Loucy (cell line): ENCODE results near the gene KLHDC2.
A peak's percentile ranks its signal among the peaks of the same experiment; 100 is the strongest.

ENCODE experiments used
- EZH2phosphoT487 ChIP-seq: fragments of 200-600 bp; IDR thresholded peaks from 2 replicates; pipeline ENCODE4 v1.6.1; 2018; ENCODE audit warnings: antibody characterized with exemption, mild to moderate bottlenecking, moderate library complexity, borderline replicate concordance
- TF ChIP-seq, protein P1 (sequence below): fragments of 200-600 bp; sonication (generic); conservative IDR thresholded peaks from 2 replicates; pipeline ENCODE4 v1.5.1; 2014; ENCODE audit warnings: mild to moderate bottlenecking, antibody characterized with exemption, low read length

DNA sequence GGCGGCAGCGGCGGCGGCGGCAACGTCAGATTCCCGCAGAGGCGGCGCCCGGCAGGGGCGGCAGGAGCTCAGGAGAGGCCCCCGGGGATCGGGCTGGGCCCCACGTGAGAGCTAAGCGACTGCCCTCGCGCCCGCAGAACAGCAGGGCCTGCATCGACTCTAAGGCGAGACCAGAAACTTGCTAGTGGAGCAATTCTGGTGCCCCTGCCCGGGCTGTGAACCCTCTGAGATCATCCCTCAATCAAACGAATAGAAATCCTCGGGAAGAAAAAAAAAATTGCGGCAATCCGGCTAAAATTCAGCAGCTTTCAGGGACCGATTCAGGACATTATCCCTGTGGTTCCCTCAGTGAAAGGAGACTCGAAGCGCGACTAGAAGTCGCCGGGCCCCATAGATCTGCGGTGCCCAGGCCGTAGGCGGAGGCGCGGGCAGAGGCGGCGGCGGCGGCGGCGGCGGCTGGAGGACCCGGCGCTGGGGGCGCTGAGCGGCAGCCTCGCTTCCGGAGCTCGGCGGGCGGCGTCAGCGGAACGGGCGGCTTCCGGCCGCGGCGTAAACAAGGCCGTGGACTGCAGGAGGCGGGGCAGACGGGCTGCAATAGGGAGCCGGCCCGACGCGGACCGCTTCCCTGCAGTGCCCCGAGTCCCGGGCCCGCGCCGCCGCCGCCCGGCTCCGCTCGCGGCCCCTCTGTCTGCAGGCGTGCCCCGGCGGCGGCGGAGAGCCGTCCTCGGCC, at the start of gene KLHDC2:
- TF ChIP-seq, protein P1, sequence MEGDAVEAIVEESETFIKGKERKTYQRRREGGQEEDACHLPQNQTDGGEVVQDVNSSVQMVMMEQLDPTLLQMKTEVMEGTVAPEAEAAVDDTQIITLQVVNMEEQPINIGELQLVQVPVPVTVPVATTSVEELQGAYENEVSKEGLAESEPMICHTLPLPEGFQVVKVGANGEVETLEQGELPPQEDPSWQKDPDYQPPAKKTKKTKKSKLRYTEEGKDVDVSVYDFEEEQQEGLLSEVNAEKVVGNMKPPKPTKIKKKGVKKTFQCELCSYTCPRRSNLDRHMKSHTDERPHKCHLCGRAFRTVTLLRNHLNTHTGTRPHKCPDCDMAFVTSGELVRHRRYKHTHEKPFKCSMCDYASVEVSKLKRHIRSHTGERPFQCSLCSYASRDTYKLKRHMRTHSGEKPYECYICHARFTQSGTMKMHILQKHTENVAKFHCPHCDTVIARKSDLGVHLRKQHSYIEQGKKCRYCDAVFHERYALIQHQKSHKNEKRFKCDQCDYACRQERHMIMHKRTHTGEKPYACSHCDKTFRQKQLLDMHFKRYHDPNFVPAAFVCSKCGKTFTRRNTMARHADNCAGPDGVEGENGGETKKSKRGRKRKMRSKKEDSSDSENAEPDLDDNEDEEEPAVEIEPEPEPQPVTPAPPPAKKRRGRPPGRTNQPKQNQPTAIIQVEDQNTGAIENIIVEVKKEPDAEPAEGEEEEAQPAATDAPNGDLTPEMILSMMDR = peak; percentile 40
- TF ChIP-seq EZH2phosphoT487 = no peak
